Measurements from ENCODE around the gene OPA1. TPM values are rescaled to one million over a fixed set of nuclear protein-coding genes. Genes with fewer than 3 reads are reported as not detected.

OPA1 gene
- polyA plus RNA-seq, 5 donors: 34.2 to 81.2 (median 67.4) TPM

- no peak for DNase-seq
These were observed 111.4 kb downstream of the OPA1 start for GRCh38 chr3:193704431-193704830.

- DNase-seq: no peak
These were observed 115.3 kb downstream of the OPA1 start for GRCh38 chr3:193708270-193708669.

GRCh38 chr3:193710286-193711165 lies 117.5 kb downstream of the OPA1 start:
- DNase-seq: no peak

GRCh38 chr3:193711166-193711485 lies 118.1 kb downstream of the OPA1 start:
- DNase-seq: no peak

GRCh38 chr3:193711523-193711963 lies 118.5 kb downstream of the OPA1 start:
- DNase-seq: no peak

GRCh38 chr3:193711964-193712598 lies 119.1 kb downstream of the OPA1 start:
- DNase-seq: peak; percentile 7

GRCh38 chr3:193712938-193713337 lies 119.9 kb downstream of the OPA1 start:
- DNase-seq: no peak

- no peak for DNase-seq
These were observed 121.6 kb downstream of the OPA1 start for GRCh38 chr3:193714523-193715137.

- no peak for DNase-seq
These were observed 123.1 kb downstream of the OPA1 start for GRCh38 chr3:193716150-193716549.

GRCh38 chr3:193719735-193720134 lies 126.7 kb downstream of the OPA1 start:
- DNase-seq: no peak

- no peak for DNase-seq
These were observed 127.2 kb downstream of the OPA1 start for GRCh38 chr3:193720169-193720568.

- DNase-seq: no peak
These were observed 129.6 kb downstream of the OPA1 start for GRCh38 chr3:193722566-193722965.

GRCh38 chr3:193727089-193727488 lies 134.1 kb downstream of the OPA1 start:
- DNase-seq: no peak

GRCh38 chr3:193728429-193729087 lies 135.6 kb downstream of the OPA1 start:
- DNase-seq: no peak

GRCh38 chr3:193729088-193729465 lies 136.1 kb downstream of the OPA1 start:
- DNase-seq: no peak

GRCh38 chr3:193729601-193730000 lies 136.6 kb downstream of the OPA1 start:
- no peak for DNase-seq

- DNase-seq: no peak
These were observed 137.5 kb downstream of the OPA1 start for GRCh38 chr3:193730511-193730910.

GRCh38 chr3:193730976-193731375 lies 138.0 kb downstream of the OPA1 start:
- DNase-seq: no peak

- DNase-seq: no peak
These were observed 138.6 kb downstream of the OPA1 start for GRCh38 chr3:193731656-193732055.

GRCh38 chr3:193732391-193732790 lies 139.4 kb downstream of the OPA1 start:
- DNase-seq: no peak

GRCh38 chr3:193732827-193733226 lies 139.8 kb downstream of the OPA1 start:
- no peak for DNase-seq

GRCh38 chr3:193734737-193735366 lies 141.8 kb downstream of the OPA1 start:
- DNase-seq: no peak
